ENCODE results near the gene DUOXA1.

DUOXA1 gene

DNA sequence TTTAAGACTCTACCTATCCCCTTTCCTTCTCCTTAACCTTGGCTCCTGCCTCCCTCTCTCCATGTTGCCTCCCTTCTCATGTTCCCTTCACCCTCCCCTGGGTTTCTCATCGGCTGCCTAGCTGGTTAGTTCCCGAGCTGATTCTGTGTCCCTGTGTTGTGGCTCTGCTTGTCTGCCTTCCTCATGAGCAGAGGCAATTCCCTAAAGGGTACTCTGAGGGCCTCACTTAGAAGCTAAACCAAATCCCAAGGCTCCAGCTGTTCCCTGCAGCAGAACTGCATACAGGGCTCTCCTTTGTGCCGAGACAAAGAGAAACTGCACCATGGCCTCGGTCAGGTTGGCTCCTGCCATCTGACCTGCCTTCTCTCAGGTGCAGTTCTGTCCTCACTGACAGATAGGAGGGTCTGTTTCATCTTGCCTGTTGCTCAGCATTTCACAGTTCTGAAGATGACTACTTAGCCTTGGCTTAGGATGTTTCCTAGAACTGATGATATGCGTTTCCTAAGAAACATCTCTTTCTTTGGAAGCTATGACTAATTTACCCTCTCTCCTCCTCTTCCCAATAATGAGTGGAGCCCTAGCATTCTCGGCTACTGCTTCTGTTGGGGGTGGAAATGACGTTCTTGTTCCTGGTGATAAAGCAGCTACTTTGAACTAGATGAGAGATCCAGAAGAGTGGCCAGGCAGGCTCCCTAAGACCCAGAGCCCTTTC lies 27.2 kb upstream of the DUOXA1 start:
- no peak for DNase-seq (ENCODE audit: low read depth)
- no peak overlapping the region for H3K4me3 ChIP-seq (ENCODE audit: low read depth, low read length)
- TF ChIP-seq, protein P1, sequence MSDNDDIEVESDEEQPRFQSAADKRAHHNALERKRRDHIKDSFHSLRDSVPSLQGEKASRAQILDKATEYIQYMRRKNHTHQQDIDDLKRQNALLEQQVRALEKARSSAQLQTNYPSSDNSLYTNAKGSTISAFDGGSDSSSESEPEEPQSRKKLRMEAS (IDR thresholded peaks at IDR 0.05; ENCODE audit: low read depth, low read length) = no peak

DNA sequence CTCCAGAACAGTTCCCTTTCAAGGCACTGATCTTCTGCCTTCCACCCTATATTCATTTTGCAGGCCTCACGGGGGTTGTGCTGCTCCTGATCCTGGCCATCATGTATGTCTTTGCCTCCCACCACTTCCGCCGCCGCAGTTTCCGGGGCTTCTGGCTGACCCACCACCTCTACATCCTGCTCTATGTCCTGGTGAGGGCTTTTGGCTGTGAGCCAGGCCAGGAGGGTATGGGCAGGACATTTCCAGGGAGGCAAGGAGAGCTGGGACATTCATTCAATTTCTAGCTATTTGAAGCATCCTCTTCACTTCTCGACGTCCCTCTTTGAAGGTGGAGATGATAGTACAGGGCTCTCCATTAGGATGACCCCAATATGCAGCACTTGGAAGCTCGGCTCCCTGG lies 26.1 kb upstream of the DUOXA1 start:
- no peak for TF ChIP-seq MYC (IDR thresholded peaks at IDR 0.05; ENCODE audit: low read depth, low read length)
- TF ChIP-seq, protein P2, sequence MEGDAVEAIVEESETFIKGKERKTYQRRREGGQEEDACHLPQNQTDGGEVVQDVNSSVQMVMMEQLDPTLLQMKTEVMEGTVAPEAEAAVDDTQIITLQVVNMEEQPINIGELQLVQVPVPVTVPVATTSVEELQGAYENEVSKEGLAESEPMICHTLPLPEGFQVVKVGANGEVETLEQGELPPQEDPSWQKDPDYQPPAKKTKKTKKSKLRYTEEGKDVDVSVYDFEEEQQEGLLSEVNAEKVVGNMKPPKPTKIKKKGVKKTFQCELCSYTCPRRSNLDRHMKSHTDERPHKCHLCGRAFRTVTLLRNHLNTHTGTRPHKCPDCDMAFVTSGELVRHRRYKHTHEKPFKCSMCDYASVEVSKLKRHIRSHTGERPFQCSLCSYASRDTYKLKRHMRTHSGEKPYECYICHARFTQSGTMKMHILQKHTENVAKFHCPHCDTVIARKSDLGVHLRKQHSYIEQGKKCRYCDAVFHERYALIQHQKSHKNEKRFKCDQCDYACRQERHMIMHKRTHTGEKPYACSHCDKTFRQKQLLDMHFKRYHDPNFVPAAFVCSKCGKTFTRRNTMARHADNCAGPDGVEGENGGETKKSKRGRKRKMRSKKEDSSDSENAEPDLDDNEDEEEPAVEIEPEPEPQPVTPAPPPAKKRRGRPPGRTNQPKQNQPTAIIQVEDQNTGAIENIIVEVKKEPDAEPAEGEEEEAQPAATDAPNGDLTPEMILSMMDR (IDR thresholded peaks at IDR 0.05; ENCODE audit: low read depth, low read length) = no peak
- TF ChIP-seq POLR2A (IDR thresholded peaks at IDR 0.05; ENCODE audit: extremely low read depth, insufficient read length) = no peak
- TF ChIP-seq, protein P1 (IDR thresholded peaks at IDR 0.05; ENCODE audit: low read depth, low read length) = no peak
- DNase-seq (ENCODE audit: low read depth) = no peak

DNA sequence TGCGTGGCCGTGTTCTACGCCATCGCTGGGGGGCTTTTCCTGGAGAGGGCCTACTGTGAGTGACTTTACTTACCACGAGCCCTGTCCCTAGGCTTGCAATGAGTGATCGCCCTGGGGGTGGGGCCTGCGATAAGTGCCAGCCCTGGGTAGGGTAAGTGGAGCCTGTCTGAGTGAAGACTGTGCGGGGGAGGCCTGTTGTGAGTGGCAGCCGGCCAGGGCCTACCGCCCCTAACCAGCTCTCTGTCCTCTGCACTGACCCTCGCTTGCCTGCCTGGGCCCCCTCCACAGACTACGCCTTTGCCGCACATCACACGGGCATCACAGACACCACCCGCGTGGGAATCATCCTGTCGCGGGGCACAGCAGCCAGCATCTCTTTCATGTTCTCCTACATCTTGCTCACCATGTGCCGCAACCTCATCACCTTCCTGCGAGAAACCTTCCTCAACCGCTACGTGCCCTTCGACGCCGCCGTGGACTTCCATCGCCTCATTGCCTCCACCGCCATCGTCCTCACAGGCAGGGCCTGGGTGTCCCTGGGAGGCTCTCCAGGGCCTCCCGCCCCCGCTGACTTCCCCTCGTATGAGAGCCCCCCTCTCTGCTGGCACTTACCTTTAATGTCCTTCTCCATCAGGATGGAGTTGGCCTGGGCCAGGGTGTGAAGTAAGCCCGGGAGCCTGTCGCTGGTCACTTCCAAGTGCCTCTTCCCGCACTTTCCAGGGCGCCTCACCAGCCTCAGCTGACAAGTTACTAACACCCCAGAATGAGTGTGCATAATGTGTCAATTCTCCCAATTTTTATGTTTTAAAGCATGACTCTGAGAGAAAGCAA lies 22.5 kb upstream of the DUOXA1 start:
- no peak overlapping the region for H3K4me3 ChIP-seq (ENCODE audit: low read depth, low read length)
- no peak for TF ChIP-seq MYC (IDR thresholded peaks at IDR 0.05; ENCODE audit: low read depth, low read length)
- TF ChIP-seq POLR2A (IDR thresholded peaks at IDR 0.05; ENCODE audit: extremely low read depth, insufficient read length) = no peak
- TF ChIP-seq, protein P2 (IDR thresholded peaks at IDR 0.05; ENCODE audit: low read depth, low read length) = no peak
- TF ChIP-seq, protein P1 (IDR thresholded peaks at IDR 0.05; ENCODE audit: low read depth, low read length) = no peak
- DNase-seq (ENCODE audit: low read depth) = no peak

More for the DNA sequence above, 26.1 kb upstream of the DUOXA1 start:
- no peak overlapping the region for H3K4me3 ChIP-seq (ENCODE audit: low read depth, low read length)

DNA sequence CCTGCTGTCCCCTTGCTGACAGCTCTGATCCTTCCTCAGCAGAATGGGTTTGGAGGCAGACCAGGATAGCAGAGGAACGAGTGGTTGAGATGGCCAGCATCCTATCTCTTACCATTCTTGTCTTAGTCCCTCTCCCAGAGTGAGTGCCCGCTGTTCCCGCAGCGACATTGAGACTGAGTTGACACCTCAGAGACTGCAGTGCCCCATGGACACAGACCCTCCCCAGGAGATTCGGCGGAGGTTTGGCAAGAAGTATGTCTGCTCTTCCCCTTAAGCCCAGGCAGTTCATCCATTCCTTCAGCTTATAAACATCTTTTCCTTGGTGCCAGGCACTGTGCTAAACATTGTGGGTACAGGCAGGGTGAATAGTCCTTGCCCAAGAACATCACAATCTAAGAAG lies 21.3 kb upstream of the DUOXA1 start:
- DNase-seq (ENCODE audit: low read depth) = no peak
- no peak overlapping the region for H3K4me3 ChIP-seq (ENCODE audit: low read depth, low read length)
- TF ChIP-seq MYC (IDR thresholded peaks at IDR 0.05; ENCODE audit: low read depth, low read length) = no peak
- TF ChIP-seq, protein P2 (IDR thresholded peaks at IDR 0.05; ENCODE audit: low read depth, low read length) = no peak
- no peak for TF ChIP-seq POLR2A (IDR thresholded peaks at IDR 0.05; ENCODE audit: extremely low read depth, insufficient read length)
- TF ChIP-seq, protein P1 (IDR thresholded peaks at IDR 0.05; ENCODE audit: low read depth, low read length) = no peak

DNA sequence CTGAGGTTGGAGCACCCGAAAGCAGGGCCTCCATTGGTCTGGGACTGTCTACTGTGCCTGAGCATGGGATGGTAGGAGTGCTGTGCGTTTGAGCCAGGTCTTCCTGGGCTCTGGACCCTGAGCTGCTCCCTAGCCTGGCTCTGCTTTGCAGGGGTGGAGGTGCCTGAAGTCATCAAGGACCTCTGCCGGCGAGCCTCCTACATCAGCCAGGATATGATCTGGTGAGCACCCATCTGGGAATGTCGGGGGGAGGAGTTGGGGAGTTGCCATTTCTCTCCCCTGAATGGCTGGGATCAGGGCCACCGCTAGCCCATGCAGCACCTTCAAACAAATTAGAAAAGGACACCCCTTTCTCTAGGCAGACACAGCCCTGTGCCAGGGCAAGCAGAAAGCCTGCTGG lies 20.8 kb upstream of the DUOXA1 start:
- no peak for DNase-seq (ENCODE audit: low read depth)
- H3K4me3 ChIP-seq (ENCODE audit: low read depth, low read length) = no peak overlapping the region
- TF ChIP-seq MYC (IDR thresholded peaks at IDR 0.05; ENCODE audit: low read depth, low read length) (no peak), POLR2A (IDR thresholded peaks at IDR 0.05; ENCODE audit: extremely low read depth, insufficient read length) (no peak)
- TF ChIP-seq, protein P1 (IDR thresholded peaks at IDR 0.05; ENCODE audit: low read depth, low read length) = no peak
- TF ChIP-seq, protein P2 (IDR thresholded peaks at IDR 0.05; ENCODE audit: low read depth, low read length) = no peak

DNA sequence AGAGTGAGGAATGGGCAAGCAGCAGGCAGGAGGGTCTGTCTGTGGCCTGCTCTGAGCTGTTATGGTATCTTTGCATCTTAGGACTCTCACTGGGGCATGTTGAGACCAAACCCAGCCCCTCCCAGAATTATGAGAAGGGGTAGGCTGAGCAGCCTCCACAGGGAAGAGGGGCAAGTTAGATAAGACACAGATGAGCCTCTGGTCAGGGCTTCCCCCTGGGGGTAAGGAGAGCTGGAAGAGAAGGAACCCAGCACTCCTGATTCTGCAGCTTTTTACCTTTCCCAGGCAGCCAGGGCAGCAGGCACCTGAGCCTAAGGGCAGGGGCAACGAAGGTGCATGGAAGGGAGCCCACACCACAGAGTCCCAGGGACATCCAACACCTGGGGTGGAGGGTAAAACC lies 19.4 kb upstream of the DUOXA1 start:
- no peak for DNase-seq (ENCODE audit: low read depth)
- H3K4me3 ChIP-seq (ENCODE audit: low read depth, low read length) = no peak overlapping the region
- TF ChIP-seq POLR2A (IDR thresholded peaks at IDR 0.05; ENCODE audit: extremely low read depth, insufficient read length) (no peak), MYC (IDR thresholded peaks at IDR 0.05; ENCODE audit: low read depth, low read length) (no peak)
- TF ChIP-seq, protein P1 (IDR thresholded peaks at IDR 0.05; ENCODE audit: low read depth, low read length) = no peak
- TF ChIP-seq, protein P2 (IDR thresholded peaks at IDR 0.05; ENCODE audit: low read depth, low read length) = no peak

Measured in NB4 (cell line).